A172 (cell line): Measurements from ENCODE around the gene MYO3B. TPM values are rescaled to one million over a fixed set of nuclear protein-coding genes. Genes with fewer than 3 reads are reported as not detected.
A peak's percentile ranks its signal among the peaks of the same experiment; 100 is the strongest.

Experiments used
- DNase-seq: peaks from one replicate; pipeline ENCODE4 v3.0.0-alpha.2; 2015; ENCODE audit warnings: low spot score
- total RNA-seq: library from RNA; depleted of rRNA; stranded (reverse); fragments of >200 nt; shearing (Covaris generic); gene quantifications from 2 replicates; pipeline ENCODE4 v1.2.3, GENCODE V29; 2014

The MYO3B gene
- total RNA-seq, 1 experiment from 2014 or later = 0.03 TPM

DNA sequence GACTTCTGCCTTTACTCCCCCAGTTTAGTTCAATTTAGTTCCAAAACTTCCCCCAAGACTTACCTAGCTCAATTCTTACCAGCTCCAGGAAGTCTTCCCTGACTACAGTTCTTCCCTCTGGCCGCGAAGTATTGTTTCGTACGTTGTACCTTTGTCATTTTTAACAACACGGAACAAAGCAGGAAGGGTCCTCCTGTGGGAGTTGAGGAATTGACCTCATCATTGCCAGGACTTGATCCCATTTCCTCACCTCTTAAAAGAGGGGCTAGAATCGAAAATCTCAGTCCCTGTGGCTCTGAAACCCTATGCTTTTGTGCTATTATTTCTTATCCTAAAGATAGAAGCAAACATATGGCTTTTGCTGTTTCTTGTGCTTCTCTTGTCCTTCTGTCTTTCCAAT is 187.1 kb downstream of the MYO3B start:
- no peak for DNase-seq

DNA sequence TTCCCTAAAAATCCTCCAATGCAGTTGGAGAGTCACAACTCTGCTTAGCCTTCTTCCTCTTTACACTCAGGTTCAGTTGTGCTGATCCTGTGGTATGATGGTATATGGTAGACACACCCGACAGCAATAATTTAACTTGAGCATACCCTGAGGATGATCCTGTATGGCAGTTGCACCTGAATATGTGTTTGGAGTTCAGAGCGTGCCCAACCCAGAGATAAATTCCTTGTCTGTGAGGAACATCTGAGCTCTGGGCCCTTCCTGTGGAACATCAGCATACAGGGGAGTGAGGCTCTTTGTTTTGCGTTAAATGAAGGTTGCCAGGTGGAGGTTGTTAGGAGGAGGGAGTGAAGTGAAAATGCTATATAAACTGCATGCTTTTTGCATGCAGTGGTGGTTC is 187.7 kb downstream of the MYO3B start:
- no peak for DNase-seq

GRCh38 chr2:170368370-170368769 is 190.4 kb downstream of the MYO3B start:
- DNase-seq = no peak

DNA sequence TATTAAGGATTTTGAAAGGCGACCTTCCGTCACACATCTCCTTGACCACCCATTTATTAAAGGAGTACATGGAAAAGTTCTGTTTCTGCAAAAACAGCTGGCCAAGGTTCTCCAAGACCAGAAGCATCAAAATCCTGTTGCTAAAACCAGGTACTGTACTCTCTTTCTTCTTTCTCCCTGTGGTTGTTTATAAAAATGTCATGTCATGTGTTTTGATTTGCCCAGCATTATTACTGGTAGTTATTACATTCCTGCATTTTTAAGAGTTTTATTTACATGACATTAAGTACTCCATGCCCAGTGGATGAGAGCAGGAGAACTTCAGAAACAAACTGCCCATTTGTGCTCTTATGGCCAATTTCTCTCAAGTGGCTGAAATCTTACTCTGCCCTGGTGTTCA is 191.3 kb downstream of the MYO3B start:
- no peak for DNase-seq

- peak; percentile 34 for DNase-seq
These were observed 191.9 kb downstream of the MYO3B start for GRCh38 chr2:170369894-170370293.

GRCh38 chr2:170371231-170371998 is 193.5 kb downstream of the MYO3B start:
- no peak for DNase-seq

DNA sequence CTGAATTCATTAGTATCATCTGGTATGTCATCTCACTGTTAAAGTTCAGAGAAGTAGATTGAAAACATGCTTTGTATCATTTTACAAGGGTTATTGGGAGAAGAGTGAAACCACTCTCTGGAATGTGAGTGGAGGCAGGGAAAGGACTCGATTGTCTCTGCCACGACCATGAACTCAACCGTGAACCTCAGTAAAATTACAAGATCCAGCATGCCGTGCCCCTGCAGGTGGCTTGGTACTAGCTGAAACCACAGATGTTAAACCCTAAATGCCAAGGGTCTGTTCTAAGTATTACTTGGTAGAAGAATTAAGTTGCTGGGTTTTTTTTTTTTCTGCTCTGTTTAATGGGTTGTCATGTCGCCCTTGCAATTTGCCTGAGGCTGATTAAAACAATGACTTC is 197.2 kb downstream of the MYO3B start:
- DNase-seq = no peak

GRCh38 chr2:170377500-170378207 is 199.7 kb downstream of the MYO3B start:
- DNase-seq = no peak

DNA sequence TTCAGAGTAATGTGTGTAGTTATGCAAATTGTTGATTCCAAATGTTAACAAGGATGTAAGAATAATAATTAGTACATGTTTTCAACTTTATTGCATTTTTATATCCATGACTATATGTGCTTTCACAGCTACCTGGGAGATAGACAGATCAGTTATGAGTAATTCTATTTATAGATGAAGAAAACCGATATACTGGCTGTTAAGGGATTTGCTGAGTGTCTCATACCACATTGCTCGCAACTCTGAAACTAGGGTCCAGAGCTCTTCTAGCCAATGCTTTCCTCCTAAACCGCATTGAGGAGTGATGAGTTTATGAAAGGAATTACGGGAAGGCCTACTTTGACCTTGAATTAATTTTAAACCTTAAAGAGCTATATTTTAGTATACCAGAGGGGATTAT is 202.3 kb downstream of the MYO3B start:
- DNase-seq = no peak

- DNase-seq = no peak
These were observed 203.7 kb downstream of the MYO3B start for GRCh38 chr2:170381678-170382077.

DNA sequence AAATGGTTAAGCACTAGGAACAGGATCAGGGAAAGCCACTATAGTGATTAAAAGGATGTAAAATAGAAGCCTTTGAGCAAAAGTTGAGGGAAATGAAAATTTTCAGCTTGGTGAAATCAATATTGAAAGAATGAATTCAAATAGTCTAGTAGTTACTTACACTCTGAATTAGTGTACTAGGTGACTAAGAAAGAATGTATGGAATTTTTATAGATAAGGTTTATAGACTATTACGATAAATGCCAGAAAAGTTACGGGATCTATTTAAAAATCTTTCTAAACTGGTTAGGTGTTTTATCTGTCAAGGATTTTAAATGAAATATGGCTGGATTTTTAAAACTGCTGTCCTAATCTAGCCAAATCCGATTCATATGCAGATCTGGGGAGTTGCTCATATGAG is 208.6 kb downstream of the MYO3B start:
- DNase-seq = peak; percentile 11

GRCh38 chr2:170391018-170391417 is 213.1 kb downstream of the MYO3B start:
- no peak for DNase-seq

GRCh38 chr2:170391697-170392096 is 213.8 kb downstream of the MYO3B start:
- DNase-seq = no peak

GRCh38 chr2:170393861-170394498 is 216.0 kb downstream of the MYO3B start:
- no peak for DNase-seq

DNA sequence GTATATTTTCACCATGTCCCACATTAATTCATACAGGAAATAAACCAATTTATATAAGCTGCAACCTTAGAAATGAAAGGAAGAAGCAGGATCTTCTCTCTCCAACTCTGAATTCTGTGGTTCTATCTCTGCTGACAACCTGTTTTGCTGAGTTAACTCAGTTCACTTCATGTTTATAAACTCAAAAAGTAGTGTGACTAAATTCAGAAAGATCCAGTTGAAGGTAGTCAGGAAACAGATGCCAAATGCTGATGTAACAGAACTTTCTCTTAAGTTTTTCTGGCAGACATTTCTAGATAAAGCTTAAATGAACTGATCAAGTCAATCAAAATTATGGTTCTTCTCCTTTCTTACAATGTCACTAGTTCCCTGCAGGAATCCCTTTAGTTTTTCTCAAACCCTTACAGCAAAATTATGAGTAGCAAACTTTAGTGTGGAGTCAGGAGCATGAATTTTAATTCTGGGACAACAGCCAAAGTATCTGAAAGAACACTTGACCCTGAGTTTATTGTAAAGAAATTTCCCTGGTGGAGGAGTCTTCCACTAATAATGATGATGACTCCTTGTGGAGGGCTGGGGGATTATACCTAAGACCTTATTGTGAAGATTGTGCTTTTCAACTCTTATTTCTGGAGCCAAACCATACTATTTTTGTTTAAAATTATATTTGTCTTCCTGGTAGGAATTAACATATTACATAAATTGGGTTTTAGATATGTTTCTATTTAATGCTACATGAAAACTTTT is 216.9 kb downstream of the MYO3B start:
- no peak for DNase-seq

- DNase-seq = peak; percentile 40
These were observed 219.0 kb downstream of the MYO3B start for GRCh38 chr2:170396799-170397459.

DNA sequence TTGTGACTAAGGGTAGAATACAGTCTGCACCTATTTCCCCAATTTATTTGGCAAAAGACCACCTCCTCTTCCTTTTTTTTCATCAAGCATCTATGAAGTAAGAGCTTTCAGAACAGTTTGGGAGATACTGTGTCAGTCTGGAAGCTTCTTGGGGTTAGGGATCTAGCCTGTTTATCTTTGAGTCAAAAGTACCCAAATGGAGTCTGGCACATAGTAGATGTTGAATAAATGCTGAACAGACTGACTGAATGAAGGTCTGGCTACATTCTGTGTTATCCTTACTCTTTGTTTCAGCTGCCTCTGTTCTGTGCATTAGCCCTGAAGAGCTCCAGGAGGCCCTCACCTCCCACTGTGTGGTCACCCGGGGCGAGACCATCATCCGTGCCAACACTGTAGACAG is 223.2 kb downstream of the MYO3B start:
- no peak for DNase-seq

DNA sequence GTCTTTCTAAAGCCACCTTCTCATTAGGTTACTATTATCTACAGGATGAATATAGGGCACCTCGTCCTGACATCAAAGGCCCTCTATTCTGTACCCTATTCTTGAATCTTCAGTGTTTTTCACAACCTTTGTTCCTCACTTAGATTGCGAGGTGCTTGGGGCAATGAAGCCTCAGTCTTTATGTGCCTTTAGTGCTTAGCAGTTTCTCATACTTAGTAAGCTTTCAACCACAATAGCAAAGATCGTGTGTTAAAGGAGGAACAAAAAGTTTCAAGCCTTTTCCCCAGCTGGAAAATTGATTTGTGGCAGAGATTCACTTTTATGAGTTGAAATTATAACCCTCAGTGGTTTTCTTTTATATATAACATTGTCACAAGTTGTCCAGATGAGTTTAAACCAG is 226.9 kb downstream of the MYO3B start:
- DNase-seq = no peak

DNA sequence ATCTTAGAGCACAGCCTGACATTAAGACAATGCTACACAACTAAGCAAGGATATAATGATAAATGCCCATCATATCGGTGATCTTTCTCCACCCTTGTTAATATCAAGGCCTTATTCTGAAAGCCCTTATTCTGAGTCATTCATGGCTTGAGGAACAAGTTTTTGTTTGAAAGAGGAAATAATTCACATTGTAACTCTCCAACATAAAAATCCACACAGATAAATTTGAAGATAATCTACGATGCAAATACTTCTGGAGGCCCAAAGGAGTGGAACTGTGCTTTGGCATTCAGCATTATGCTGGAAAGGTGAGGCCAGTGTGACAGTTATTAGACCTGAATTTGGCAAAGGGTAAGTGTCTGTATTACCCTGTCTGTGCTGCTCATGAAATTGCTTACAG is 227.4 kb downstream of the MYO3B start:
- DNase-seq = no peak

DNA sequence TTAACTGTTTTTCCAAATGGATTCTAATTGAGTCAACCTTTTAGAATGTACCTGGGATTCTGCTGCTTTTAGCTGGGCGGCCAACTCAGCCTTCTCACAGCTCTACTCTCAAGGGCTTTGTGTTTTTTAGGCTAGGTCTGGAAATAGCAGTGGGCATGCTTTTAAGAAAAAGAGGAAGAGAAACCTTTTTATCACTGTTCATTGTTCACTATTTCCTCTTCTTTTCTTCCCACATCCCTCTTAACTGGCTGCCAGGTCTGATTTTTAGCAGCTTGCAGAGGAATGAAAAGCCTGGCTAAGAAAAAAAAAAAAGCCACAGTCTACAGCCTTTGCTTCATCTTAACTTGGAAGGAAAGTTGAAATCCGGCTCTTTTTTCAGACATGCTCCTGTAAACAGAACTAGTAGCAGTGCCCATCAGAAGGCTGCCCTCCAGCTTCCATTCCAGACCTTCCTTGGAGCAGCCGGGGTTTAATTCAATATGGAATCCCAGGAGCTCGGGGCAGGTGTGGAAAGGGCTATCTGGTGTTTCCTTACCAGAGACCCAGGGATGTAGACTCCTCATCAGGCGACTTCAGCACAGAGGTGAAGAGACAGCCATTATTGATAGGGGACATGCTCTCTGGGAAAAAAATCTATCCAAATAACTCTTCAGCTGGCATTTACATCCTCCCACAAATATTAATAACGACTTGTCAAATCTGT is 230.7 kb downstream of the MYO3B start:
- no peak for DNase-seq

- DNase-seq = peak; percentile 64
These were observed 231.2 kb downstream of the MYO3B start for GRCh38 chr2:170409164-170409535.
